Stimulated activated naive CD4-positive, alpha-beta T cell (primary cell): ENCODE measurements around the gene MICAL2.

ENCODE experiments used
- DNase-seq, 6 experiments: peaks; one replicate each; lab custom pipeline; 2025; lab: John Stamatoyannopoulos, UW

MICAL2 gene

GRCh38 chr11:12110201-12110713, at the start of gene MICAL2:
Gene MICAL2, plus strand, starts transcription at chr11:12110590. Its CDS starts 51,566 bp downstream, at chr11:12162156.
- peak; percentile 56 to 77 (median 70) for DNase-seq

DNA sequence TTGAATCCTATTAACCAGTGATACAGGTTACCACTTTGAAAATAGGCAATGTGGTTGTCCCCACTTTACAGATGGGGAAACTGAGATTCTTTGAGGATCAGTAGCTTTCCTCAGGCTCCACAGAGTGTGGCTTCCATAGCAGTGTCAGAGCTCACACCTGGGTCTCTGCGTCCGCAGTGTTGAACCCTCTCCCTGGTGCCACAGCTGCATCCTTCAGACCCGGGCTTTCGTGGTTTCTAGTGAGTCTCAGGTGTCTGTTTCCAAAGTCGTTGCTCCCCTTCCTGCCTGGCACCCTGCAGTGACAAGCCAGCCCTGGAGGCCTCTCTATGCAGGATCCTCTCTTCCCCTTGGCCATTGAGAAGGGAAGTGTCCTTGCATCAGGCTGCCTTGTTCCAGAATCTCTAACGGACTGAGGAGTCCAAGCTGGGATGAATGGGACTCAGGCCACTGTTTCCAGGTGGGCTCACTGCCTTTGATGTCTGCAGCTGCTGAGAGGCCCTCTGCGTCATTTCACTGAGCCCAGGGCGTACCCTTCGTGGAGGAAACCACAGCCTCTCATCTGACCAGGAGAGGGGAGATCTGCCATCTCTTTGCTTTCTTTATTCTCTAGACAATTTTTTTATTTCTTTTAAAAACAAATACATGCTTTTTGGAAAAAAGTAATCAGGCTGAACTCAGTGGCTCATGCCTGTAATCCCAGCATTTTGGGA, 48.4 kb upstream of the MICAL2 start:
- DNase-seq = no peak

GRCh38 chr11:12063251-12063650, 47.1 kb upstream of the MICAL2 start:
- DNase-seq = no peak

DNA sequence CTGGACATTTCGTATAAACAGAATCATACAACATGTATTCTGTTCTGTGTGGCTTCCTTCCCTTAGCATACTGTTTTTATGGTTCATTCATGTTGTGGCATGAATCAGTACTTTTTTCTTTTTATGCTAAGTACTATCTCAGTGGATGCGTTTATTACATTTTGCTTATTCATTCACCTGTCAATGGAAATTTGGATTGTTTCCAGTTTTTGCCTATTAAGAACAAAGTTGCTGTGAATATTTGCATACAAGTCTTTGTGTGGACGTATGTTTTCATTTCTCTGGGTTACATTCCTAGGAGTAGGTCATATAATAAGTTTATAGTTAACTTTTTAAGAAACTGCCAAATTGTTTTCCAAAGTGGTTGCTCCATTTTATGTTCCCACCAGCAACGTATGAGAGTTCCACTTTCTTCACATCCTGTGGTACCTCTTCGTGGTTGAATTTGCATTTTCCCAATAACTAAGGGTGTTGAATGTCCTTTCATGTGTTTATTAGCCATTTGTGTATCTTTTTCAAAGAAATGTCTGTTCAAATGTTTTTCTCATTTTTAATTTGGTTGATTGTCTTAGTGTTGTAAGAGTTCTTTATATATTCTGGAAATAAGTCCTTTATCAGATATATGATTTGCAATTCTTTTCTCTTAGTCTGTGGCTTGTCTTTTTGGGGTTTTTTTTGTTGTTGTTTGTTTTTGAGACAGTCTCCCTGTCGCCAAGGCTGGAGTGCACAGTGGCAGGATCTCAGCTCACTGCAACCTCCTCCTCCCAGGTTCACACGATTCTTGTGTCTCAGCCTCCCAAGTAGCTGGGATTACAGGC, 46.0 kb upstream of the MICAL2 start:
- DNase-seq = no peak

- no peak for DNase-seq
Observed at GRCh38 chr11:12064954-12065280, 45.5 kb upstream of the MICAL2 start.

DNA sequence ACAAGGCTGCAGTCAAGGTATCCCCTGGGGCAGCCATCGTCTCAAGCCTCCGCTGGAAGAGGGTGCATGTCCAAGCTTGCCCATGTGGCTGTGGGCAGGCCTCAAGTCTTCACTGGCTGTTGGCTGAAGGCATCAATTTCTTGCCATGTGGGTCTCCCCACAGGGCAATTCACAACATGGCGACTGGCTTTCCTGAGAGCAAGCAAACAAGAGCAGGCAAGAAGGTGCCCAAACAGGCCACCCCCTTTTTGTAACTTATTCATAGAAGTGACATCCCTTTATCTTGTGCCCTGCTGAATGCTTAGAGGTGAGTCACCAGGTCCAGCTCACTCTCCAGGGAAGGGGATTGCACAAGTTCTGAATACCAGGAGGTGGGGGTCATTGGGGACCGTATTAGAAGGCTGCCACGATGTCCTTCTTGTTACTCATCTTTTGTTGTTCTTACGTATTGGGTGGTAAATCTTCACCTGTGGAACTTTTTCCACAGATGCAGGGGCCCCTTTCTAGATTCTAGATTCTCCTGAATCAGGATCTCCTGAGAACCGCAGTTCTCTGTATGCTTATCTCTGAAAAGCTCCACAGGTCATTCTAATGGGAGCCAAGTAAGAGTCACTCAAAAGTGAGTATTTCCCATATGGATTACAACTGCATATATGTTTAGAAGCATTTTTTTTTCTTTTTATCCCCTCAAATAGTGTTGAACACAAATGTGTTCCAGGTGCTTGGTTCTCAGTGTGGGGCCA, 44.2 kb upstream of the MICAL2 start:
- DNase-seq = no peak

- no peak for DNase-seq
Observed at GRCh38 chr11:12066799-12067508, 43.4 kb upstream of the MICAL2 start.

- no peak for DNase-seq
Observed at GRCh38 chr11:12067796-12068357, 42.5 kb upstream of the MICAL2 start.

- no peak for DNase-seq
Observed at GRCh38 chr11:12069066-12069676, 41.2 kb upstream of the MICAL2 start.

- DNase-seq = no peak
Observed at GRCh38 chr11:12070446-12071267, 39.7 kb upstream of the MICAL2 start.

GRCh38 chr11:12071574-12071973, 38.8 kb upstream of the MICAL2 start:
- DNase-seq = no peak

DNA sequence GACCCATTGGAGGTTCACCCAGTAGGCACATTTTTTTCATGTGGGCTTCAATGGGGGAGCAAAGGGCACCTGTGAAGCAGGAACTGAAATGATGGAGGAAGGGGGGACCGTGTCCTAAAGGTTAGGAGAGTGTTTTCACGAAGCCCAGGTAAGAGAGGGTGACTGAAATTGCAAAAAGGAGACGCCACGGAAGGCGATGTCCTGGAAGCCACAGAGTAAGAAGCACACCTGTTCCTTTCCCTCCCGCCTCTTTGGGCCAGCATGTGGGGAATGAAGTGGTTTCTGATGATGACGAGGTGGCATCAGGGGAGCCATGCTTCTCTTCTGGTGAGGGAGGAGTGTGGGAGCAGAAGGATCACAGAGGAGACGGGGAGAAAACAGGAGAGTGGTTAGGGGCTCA, 37.0 kb upstream of the MICAL2 start:
- DNase-seq = no peak

DNA sequence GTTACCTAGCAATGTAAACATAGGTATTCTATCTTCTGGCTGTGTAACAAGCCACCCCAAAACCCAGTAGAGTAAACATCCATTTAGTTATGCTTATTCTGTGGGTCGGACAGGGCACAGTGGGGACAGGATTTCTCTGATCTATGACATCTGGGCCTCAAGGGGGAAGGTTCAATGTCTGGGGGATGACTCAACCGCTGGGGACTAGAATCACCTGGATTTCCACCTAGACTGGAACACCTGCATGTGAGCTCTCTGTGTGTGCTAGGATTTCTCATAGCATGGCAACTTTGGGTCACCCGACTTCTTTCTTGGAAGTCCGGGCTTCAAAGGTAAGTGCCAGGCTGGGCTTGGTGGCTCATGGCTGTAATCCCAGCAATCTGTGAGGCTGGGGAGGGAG, 36.5 kb upstream of the MICAL2 start:
- no peak for DNase-seq

DNA sequence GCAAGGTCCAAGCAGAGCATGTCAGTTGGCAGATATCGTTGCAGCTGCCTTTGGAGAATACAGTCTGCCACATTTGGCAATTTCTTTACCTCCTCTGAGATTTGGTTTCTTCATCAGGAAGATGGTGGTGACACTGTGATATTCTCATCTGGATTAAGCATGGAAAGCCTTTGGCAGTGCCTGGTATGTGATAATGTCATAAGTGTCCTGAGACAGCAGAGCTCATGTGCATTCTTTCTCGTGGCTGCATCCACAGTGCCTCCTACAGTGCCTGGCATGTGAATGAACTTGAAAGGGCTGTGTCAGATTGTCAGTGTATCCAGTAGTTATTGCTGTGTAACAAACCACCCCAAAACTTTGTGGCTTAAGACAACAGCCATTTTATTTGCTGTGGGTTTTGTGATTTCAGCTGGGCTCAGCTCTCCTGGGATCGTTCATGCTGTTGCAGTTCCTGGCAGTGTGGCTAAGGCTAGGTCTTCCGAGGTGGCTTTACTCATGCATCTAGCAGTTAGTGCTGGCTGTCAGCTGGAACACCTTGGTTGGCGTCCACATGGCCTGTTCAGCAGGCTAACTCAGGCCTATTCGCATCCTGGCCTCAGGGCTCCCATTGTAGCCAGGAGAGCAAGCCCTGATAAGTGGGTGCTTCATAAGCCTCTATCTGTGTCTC, 35.7 kb upstream of the MICAL2 start:
- no peak for DNase-seq

DNA sequence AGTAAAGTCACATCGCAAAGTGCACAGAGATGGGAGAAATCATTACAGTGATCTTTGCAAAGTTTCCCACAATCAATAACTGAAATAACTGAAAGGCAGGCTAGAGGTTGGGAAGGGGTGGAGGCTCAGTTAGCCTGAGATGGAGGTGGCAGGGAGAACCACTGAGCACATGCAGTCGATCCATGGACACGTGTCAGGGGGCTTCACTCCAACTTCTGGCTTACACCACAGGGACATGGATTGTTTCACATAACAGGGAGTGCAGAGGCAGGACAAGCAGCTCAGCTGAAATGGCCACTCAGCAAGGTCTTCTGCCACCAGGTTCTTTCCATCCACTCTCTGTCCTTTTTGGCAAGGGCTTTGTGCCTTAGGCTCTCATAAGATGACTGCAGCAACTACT, 35.1 kb upstream of the MICAL2 start:
- no peak for DNase-seq

GRCh38 chr11:12075822-12076821, 34.3 kb upstream of the MICAL2 start:
- no peak for DNase-seq

DNA sequence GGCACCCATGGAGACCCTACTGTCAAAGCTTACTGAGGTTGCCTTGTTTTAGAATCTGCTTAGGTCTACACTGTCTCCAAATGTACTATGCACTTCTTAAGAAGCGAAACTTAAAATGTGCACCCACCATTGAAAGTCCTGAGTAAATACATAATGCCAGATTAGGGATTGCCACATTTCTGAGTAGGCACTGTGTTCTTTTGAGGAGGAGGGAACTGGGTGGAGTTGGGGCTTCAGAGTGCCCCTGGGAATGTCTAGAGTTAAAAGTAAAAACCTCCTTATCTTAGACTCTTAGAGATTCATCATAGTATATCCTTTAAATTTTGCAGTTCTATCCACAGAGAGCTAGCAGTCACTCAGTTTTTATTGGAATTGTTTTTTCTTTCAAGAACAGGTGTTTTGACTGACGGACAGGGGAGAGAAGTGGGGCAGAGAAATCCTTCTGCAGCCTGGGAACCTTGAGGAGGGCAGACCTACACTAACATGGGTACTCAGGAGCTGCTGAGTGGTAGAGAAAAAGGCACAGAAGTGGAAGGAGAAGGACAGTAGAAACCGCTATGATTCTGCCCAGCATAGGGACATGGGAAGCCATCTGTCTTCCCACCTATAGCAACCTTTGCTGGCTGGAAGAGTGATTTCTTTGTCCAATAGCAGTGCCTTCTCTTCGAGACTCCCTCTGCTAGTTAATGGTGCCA, 33.4 kb upstream of the MICAL2 start:
- DNase-seq = no peak
